Neural crest cell (in vitro differentiated cells): Measurements from ENCODE around the gene SDK1. TPM values are rescaled to one million over a fixed set of nuclear protein-coding genes. Genes with fewer than 3 reads are reported as not detected.

Source experiments
- DNase-seq: peaks from one replicate; pipeline ENCODE4 v3.0.0; 2021; ENCODE audit warnings: low read depth, mixed read lengths, low spot score
- H3K27ac Mint-ChIP-seq: one replicate; pipeline ENCODE4 v1.8.0; 2021; ENCODE audit warnings: mild to moderate bottlenecking, mixed read lengths; ENCODE audit not compliant: unreplicated experiment
- H3K27me3 Mint-ChIP-seq: 2 replicates; pipeline ENCODE4 v1.8.0; 2021; ENCODE audit warnings: low read depth, mild to moderate bottlenecking, mixed read lengths
- H3K36me3 Mint-ChIP-seq: 2 replicates; pipeline ENCODE4 v1.8.0; 2021; ENCODE audit warnings: low read depth, mild to moderate bottlenecking, mixed read lengths
- H3K4me1 Mint-ChIP-seq: 2 replicates; pipeline ENCODE4 v1.8.0; 2021; ENCODE audit warnings: mixed read lengths
- H3K4me3 Mint-ChIP-seq: one replicate; pipeline ENCODE4 v1.8.0; 2021; ENCODE audit warnings: mild to moderate bottlenecking, mixed read lengths
- H3K9me3 Mint-ChIP-seq: 2 replicates; pipeline ENCODE4 v1.8.0; 2021; ENCODE audit warnings: mixed read lengths
- total RNA-seq: library from RNA; stranded (reverse); gene quantifications from 2 replicates; pipeline ENCODE4 v1.2.1, GENCODE V29; 2021
- TF ChIP-seq, protein P1 (sequence below): fragments of 200-600 bp; sonication (generic); conservative IDR thresholded peaks from 2 replicates; pipeline ENCODE4 v1.5.0; 2021; ENCODE audit warnings: antibody characterized with exemption, mild to moderate bottlenecking

The SDK1 gene
- total RNA-seq, 1 donor from 2014 or later, result 11.6 TPM

GRCh38 chr7:4185136-4185535, 884.1 kb downstream of the SDK1 start:
- Mint-ChIP-seq H3K9me3 (no peaks in the 10 kb centered on the region), H3K27me3 (no peaks in the 10 kb centered on the region), H3K36me3 (peaks cover 3% of the 10 kb centered on the region), H3K4me1 (peaks cover 25% of the 10 kb centered on the region), H3K4me3 (no peak overlapping the region), H3K27ac (no peak overlapping the region)
- TF ChIP-seq, protein P1, sequence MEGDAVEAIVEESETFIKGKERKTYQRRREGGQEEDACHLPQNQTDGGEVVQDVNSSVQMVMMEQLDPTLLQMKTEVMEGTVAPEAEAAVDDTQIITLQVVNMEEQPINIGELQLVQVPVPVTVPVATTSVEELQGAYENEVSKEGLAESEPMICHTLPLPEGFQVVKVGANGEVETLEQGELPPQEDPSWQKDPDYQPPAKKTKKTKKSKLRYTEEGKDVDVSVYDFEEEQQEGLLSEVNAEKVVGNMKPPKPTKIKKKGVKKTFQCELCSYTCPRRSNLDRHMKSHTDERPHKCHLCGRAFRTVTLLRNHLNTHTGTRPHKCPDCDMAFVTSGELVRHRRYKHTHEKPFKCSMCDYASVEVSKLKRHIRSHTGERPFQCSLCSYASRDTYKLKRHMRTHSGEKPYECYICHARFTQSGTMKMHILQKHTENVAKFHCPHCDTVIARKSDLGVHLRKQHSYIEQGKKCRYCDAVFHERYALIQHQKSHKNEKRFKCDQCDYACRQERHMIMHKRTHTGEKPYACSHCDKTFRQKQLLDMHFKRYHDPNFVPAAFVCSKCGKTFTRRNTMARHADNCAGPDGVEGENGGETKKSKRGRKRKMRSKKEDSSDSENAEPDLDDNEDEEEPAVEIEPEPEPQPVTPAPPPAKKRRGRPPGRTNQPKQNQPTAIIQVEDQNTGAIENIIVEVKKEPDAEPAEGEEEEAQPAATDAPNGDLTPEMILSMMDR, result no peak
- DNase-seq, result no peak

DNA sequence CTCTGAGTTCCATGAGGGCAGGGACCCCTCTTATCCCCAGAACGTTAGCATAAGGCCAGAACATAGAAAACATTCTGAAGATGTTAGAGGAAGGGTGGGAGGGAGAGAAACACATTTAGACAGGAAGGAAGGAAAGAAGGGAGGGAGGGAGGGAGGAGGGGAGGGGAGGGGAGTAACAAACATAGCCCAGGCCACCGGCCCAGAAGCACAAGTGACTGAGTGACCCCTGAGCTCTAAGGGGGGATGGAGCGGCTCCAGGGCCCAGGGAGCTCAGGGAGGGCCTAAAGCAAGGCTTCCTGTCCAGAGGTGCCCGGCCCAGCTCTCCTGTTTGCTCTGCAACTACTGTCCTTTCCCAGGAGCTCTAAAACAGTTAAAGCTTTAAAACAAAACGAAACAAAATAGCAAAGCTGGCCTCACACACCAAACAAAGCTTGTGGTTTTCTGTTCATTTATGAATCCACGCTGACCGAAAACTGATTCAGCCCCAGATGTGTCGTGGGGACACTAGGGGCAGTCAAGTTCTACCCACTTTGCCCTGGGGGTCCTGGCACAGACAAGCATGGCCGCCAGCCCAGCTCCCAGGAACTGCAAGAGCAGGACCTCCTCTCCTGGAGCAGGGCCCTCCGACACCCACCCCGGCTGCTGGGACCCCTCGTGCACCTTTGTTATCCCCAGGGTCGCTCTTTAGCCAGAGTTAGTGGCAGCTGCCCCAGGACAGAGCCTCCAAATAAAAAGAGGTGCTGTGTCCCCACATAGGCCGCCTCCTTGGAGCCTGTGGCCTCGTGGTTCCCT, 884.9 kb downstream of the SDK1 start:
- Mint-ChIP-seq H3K4me1 (peaks cover 25% of the 10 kb centered on the region), H3K9me3 (no peaks in the 10 kb centered on the region), H3K27ac (peak overlapping the region; percentile 43), H3K4me3 (no peak overlapping the region), H3K27me3 (no peaks in the 10 kb centered on the region), H3K36me3 (peaks cover 3% of the 10 kb centered on the region)
- no peak for DNase-seq
- TF ChIP-seq, protein P1, result no peak

GRCh38 chr7:4186513-4186780, 885.4 kb downstream of the SDK1 start:
- no peak for DNase-seq
- no peaks in the 10 kb centered on the region for H3K36me3 Mint-ChIP-seq
- TF ChIP-seq, protein P1, result no peak
- H3K27ac Mint-ChIP-seq, result no peak overlapping the region
- H3K27me3 Mint-ChIP-seq, result no peaks in the 10 kb centered on the region
- H3K9me3 Mint-ChIP-seq, result no peaks in the 10 kb centered on the region
- peaks cover 25% of the 10 kb centered on the region for H3K4me1 Mint-ChIP-seq
- no peak overlapping the region for H3K4me3 Mint-ChIP-seq

- Mint-ChIP-seq H3K27me3 (no peaks in the 10 kb centered on the region), H3K4me1 (peaks cover 25% of the 10 kb centered on the region), H3K4me3 (no peak overlapping the region), H3K9me3 (no peaks in the 10 kb centered on the region), H3K27ac (no peak overlapping the region), H3K36me3 (no peaks in the 10 kb centered on the region)
- no peak for DNase-seq
- TF ChIP-seq, protein P1, result no peak
These were observed 887.6 kb downstream of the SDK1 start for GRCh38 chr7:4188651-4189050.

GRCh38 chr7:4189131-4189570, 888.1 kb downstream of the SDK1 start:
- no peaks in the 10 kb centered on the region for H3K36me3 Mint-ChIP-seq
- no peak overlapping the region for H3K4me3 Mint-ChIP-seq
- peak overlapping the region; percentile 31 for H3K27ac Mint-ChIP-seq
- no peaks in the 10 kb centered on the region for H3K27me3 Mint-ChIP-seq
- no peak for DNase-seq
- peaks cover 25% of the 10 kb centered on the region for H3K4me1 Mint-ChIP-seq
- H3K9me3 Mint-ChIP-seq, result no peaks in the 10 kb centered on the region
- TF ChIP-seq, protein P1, result no peak
